ENCODE data around the gene DDX10. TPM values are rescaled to one million over a fixed set of nuclear protein-coding genes. Genes with fewer than 3 reads are reported as not detected.

The DDX10 gene
- total and polyA plus RNA-seq, 8 donors: 11.6 to 22.6 (median 17.6) TPM

DNA sequence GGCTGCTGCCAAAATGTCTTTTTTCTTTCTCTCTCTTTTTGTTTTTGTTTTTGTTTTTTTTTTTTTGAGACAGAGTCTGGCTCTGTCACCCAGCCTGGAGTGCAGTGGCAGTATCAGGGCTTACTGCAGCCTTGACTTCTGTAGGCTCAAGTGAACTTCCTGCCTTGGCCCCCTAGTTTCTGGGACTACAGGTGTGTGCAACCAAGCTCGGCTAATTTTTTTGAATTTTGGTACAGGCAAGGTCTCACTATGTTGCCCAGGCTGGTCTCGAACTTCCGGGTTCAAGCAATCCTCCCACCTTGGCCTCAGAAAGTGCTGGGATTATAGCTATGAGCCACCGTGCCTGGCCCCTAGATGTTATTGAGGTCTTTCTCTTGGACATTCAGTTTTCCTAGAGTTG, 2.2 kb upstream of the DDX10 start:
- intact Hi-C loops (cut with DNase I; ENCODE audit: low total_unique reads): loop anchor here (10.0 kb wide), 1 partner anchor 658 kb away; the partner anchor contains the start of gene CUL5
- DNase-seq: no peak
- TF ChIP-seq EP300 (IDR thresholded peaks at IDR 0.05) (no peak), POLR2A (IDR thresholded peaks at IDR 0.05) (no peak), CTCF (IDR thresholded peaks at IDR 0.05) (no peak), POLR2AphosphoS5 (IDR thresholded peaks at IDR 0.05) (no peak)

GRCh38 chr11:108663154-108663877, 1.6 kb upstream of the DDX10 start:
- H3K4me1 ChIP-seq: peaks cover 16 to 38% (median 29%) of the 10 kb centered on the region in 4 donors
- H3K27me3 ChIP-seq: no peaks in the 10 kb centered on the region
- H3K27ac ChIP-seq: no peak overlapping the region
- intact Hi-C loops (cut with DNase I; ENCODE audit: low total_unique reads): loop anchor here (10.0 kb wide), 1 partner anchor 659 kb away; the partner anchor contains the start of gene CUL5
- H3K9me3 ChIP-seq: no peaks in the 10 kb centered on the region
- WGBS, 5 donors: 73 to 86% (median 81%) methylated on average over 5 of the region's 5 CpGs
- peaks cover 0 to 6% (median 0%) of the 10 kb centered on the region in 4 donors for H3K36me3 ChIP-seq
- H3K4me3 ChIP-seq: no peak overlapping the region
- TF ChIP-seq EP300 (IDR thresholded peaks at IDR 0.05) (no peak), POLR2A (IDR thresholded peaks at IDR 0.05) (no peak), CTCF (IDR thresholded peaks at IDR 0.05) (no peak), POLR2AphosphoS5 (IDR thresholded peaks at IDR 0.05) (no peak)
- DNase-seq: no peak

More for the DNA sequence above, 2.2 kb upstream of the DDX10 start:
- H3K27me3 ChIP-seq: no peaks in the 10 kb centered on the region
- 82 to 94% (median 91%) methylated on average over 4 of the region's 4 CpGs for WGBS, 5 donors
- H3K9me3 ChIP-seq: no peaks in the 10 kb centered on the region
- H3K4me3 ChIP-seq: no peak overlapping the region
- H3K27ac ChIP-seq: no peak overlapping the region
- peaks cover 16 to 32% (median 26%) of the 10 kb centered on the region in 4 donors for H3K4me1 ChIP-seq
- peaks cover 0 to 4% (median 0%) of the 10 kb centered on the region in 4 donors for H3K36me3 ChIP-seq

DNA sequence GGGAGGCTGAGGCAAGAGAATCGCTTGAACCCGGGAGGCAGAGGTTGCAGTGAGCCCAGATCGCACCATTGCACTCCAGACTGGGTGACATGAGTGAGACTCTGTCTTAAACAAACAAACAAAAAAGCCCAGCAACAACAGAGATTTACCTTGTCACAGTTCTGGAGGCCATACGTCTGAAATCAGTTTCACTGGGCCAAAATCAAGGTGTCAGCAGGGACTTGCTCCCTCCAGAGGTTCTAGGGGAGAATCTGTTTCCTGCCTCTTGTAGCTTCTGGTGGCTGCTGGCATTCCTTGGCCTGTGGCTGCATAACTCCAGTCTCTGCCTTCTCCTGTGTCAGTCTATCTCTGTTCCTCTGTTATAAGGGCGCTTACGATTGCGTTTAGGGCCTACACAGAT, 1.5 kb downstream of the DDX10 start:
- intact Hi-C loops (cut with DNase I; ENCODE audit: low total_unique reads): loop anchor here (10.0 kb wide), 1 partner anchor 662 kb away; the partner anchor contains the start of gene CUL5
- WGBS, 5 donors: 85 to 92% (median 91%) methylated on average over 7 of the region's 7 CpGs

More for the DNA sequence above, 1.5 kb downstream of the DDX10 start:
- no peak for TF ChIP-seq CTCF (IDR thresholded peaks at IDR 0.05)
- no peak for TF ChIP-seq EP300 (IDR thresholded peaks at IDR 0.05)
- TF ChIP-seq POLR2AphosphoS5 (IDR thresholded peaks at IDR 0.05): no peak
- TF ChIP-seq POLR2A (IDR thresholded peaks at IDR 0.05): no peak
- Histone ChIP-seq H3K27ac (no peak overlapping the region), H3K27me3 (no peaks in the 10 kb centered on the region), H3K36me3 (peaks cover 0 to 6% (median 2%) of the 10 kb centered on the region in 4 donors), H3K9me3 (no peaks in the 10 kb centered on the region), H3K4me3 (peak overlapping the region in 2 of 4 donors; percentile 91 to 96), H3K4me1 (peaks cover 16 to 46% (median 33%) of the 10 kb centered on the region in 4 donors)
- DNase-seq: no peak
